Retinal pigment epithelial cell (primary cell): ENCODE results near the gene MYO5B.

ENCODE experiments used
- DNase-seq: peaks from one replicate; pipeline ENCODE4 v3.0.0-alpha.2; 2010; ENCODE audit warnings: low read depth
- H3K4me3 ChIP-seq: 2 replicates; pipeline ENCODE4 v1.5.1; 2011; ENCODE audit warnings: mild to moderate bottlenecking, low read length, control low read depth, moderate library complexity
- CTCF ChIP-seq: conservative IDR thresholded peaks from 2 replicates; pipeline ENCODE4 v1.5.1; 2011; ENCODE audit warnings: low read depth, low read length, control low read depth, inconsistent platforms

MYO5B gene

GRCh38 chr18:49863769-49864621 is 331.0 kb downstream of the MYO5B start:
- H3K4me3 ChIP-seq: no peak overlapping the region
- DNase-seq: no peak
- TF ChIP-seq CTCF: no peak

- H3K4me3 ChIP-seq: no peak overlapping the region
- no peak for DNase-seq
- TF ChIP-seq CTCF: no peak
Measured at GRCh38 chr18:49862656-49863385, 332.1 kb downstream of the MYO5B start.

- no peak overlapping the region for H3K4me3 ChIP-seq
- no peak for DNase-seq
- peak; percentile 47 for TF ChIP-seq CTCF
Measured at GRCh38 chr18:49861659-49862058, 333.3 kb downstream of the MYO5B start.

- no peak for DNase-seq
- TF ChIP-seq CTCF: no peak
- H3K4me3 ChIP-seq: no peak overlapping the region
Measured at GRCh38 chr18:49859725-49860124, 335.2 kb downstream of the MYO5B start.

GRCh38 chr18:49859021-49859359 is 336.0 kb downstream of the MYO5B start:
- no peak overlapping the region for H3K4me3 ChIP-seq
- TF ChIP-seq CTCF: no peak
- no peak for DNase-seq

GRCh38 chr18:49858309-49859020 is 336.5 kb downstream of the MYO5B start:
- peak; percentile 51 for DNase-seq
- no peak overlapping the region for H3K4me3 ChIP-seq
- peak; percentile 91 for TF ChIP-seq CTCF
